T-cell (primary cell): ENCODE results near the gene SYNE2. TPM values are rescaled to one million over a fixed set of nuclear protein-coding genes. Genes with fewer than 3 reads are reported as not detected.

ENCODE experiments used
- ATAC-seq, 4 experiments: fragments of 200-7000 bp in 3 of 4; fragments of 150-1000 bp in 1 of 4; cut with Tn5 transposase; replicated peaks in 1 of 4; 1 replicate in 3 of 4; 2 replicates in 1 of 4; pipeline ENCODE4 v1.10.0; 2021; ENCODE audit warnings: moderate library complexity in 3 of 4, mild to moderate bottlenecking in 2 of 4, moderate number of reproducible peaks in 1 of 4
- CTCF ChIA-PET, 2 donors: fragments of 300-600 bp; sonication (Branson Sonifier 250); formaldehyde crosslinking; loops; one replicate each; lab custom pipeline; 2022; ENCODE audit warnings: antibody characterized with exemption in 2 of 2; lab: Charles Lee
- POLR2A ChIA-PET, 2 donors: fragments of 300-600 bp; sonication (Branson Sonifier 250); formaldehyde crosslinking; loops; one replicate each; lab custom pipeline; 2022; ENCODE audit warnings: antibody characterized with exemption in 2 of 2; lab: Charles Lee
- DNase-seq, 35 experiments: peaks; one replicate each; pipeline versions ENCODE4 v3.0.0 to v3.0.0-alpha.2; 2013 to 2023
- H3K27ac ChIP-seq: one replicate; pipeline ENCODE4 v1.5.1; 2013; ENCODE audit warnings: low read length
- H3K27me3 ChIP-seq, 2 experiments: replicated peaks in 1 of 2; 1 replicate in 1 of 2; 2 replicates in 1 of 2; pipeline versions ENCODE4 v1.6.1 to v1.7.0; 2013; ENCODE audit warnings: low read length in 1 of 2, mixed read lengths in 1 of 2; ENCODE audit not compliant: control insufficient read depth in 2 of 2, insufficient read depth in 2 of 2; ENCODE audit errors: extremely low read depth in 1 of 2
- H3K36me3 ChIP-seq, 2 donors: 1 replicate in 1 of 2; 2 replicates in 1 of 2; pipeline versions ENCODE4 v1.6.1 to v1.7.0; 2013; ENCODE audit warnings: low read length in 1 of 2; ENCODE audit not compliant: control insufficient read depth in 2 of 2, insufficient read depth in 1 of 2; ENCODE audit errors: extremely low read depth in 1 of 2
- H3K4me1 ChIP-seq, 2 experiments: 1 replicate in 1 of 2; 2 replicates in 1 of 2; pipeline versions ENCODE4 v1.6.1 to v1.7.0; 2013; ENCODE audit warnings: low read length in 2 of 2, mixed read lengths in 1 of 2; ENCODE audit not compliant: insufficient read depth in 2 of 2, control insufficient read depth in 1 of 2; ENCODE audit errors: extremely low read depth in 1 of 2
- H3K4me3 ChIP-seq, 2 donors: 1 replicate in 1 of 2; 2 replicates in 1 of 2; pipeline versions ENCODE4 v1.5.1 to v1.7.0; 2013; ENCODE audit warnings: mild to moderate bottlenecking in 2 of 2, low read length in 1 of 2, moderate library complexity in 1 of 2; ENCODE audit not compliant: control insufficient read depth in 1 of 2; ENCODE audit errors: extremely low read depth in 1 of 2
- H3K9me3 ChIP-seq: 2 replicates; pipeline ENCODE4 v1.7.0; 2013
- H3K27ac Mint-ChIP-seq, 2 donors: one replicate each; pipeline ENCODE4 v1.8.0; 2020 to 2021; ENCODE audit warnings: mild to moderate bottlenecking in 2 of 2, mixed read lengths in 2 of 2
- H3K27me3 Mint-ChIP-seq, 2 donors: one replicate each; pipeline ENCODE4 v1.8.0; 2021 to 2022; ENCODE audit warnings: mixed read lengths in 2 of 2
- H3K36me3 Mint-ChIP-seq: one replicate; pipeline ENCODE4 v1.8.0; 2021; ENCODE audit warnings: mixed read lengths
- H3K4me1 Mint-ChIP-seq, 3 donors: one replicate each; pipeline ENCODE4 v1.8.0; 2020 to 2022; ENCODE audit warnings: mixed read lengths in 3 of 3, mild to moderate bottlenecking in 1 of 3
- H3K4me3 Mint-ChIP-seq, 3 donors: one replicate each; pipeline ENCODE4 v1.8.0; 2020 to 2022; ENCODE audit warnings: mild to moderate bottlenecking in 3 of 3, mixed read lengths in 3 of 3, moderate library complexity in 3 of 3
- H3K9me3 Mint-ChIP-seq, 3 donors: one replicate each; pipeline ENCODE4 v1.8.0; 2020 to 2022; ENCODE audit warnings: mixed read lengths in 3 of 3
- WGBS: methylation state at CpG from one replicate; pipeline ENCODE4 v1.1.5; 2013; ENCODE audit warnings: missing lambda C conversion rate; ENCODE audit not compliant: insufficient coverage; 5-methylcytosine and 5-hydroxymethylcytosine counted together
- total RNA-seq, 35 experiments: library from RNA in 6 of 35; stranded (reverse) in 6 of 35; fragments of 120-200 nt in 1 of 35; gene quantifications; one replicate each; pipeline versions ENCODE4 v1.2.1 to v1.2.4 and lab custom pipeline; 2013 to 2026

The SYNE2 gene
- total RNA-seq, 5 donors from 2014 or later (not counting 1 experiment from before 2014, with no cell fraction given) = 150 to 321 (median 229) TPM

DNA sequence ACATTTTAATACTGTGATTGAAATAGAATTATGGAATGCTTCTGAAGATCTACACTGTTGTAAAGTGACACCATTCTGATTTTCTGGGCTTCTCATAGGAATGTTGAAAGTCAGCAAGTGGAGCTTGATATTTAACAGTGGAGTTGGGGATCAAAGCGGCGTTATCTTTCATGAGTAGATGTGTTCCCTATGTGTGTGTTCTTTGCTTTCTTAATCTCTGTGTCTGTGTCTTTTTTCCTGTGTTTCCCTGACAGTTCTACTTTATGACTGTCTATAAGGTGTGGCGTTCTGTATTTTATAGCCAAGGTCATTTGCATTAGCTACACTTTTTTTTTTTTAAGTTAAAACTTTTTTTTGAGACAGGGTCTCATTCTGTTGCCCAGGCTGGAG is 24.7 kb downstream of the SYNE2 start:
- Histone ChIP-seq H3K27me3 (no peaks in the 10 kb centered on the region), H3K4me3 (no peak overlapping the region), H3K9me3 (no peaks in the 10 kb centered on the region), H3K36me3 (peaks cover 0 to 9% of the 10 kb centered on the region in 2 donors), H3K27ac (no peak overlapping the region), H3K4me1 (peaks cover 2 to 6% of the 10 kb centered on the region in 2 experiments)
- CTCF ChIA-PET = interaction anchor here in 1 of 2 donors (0.8 kb wide), 1 partner anchor 23 kb away, joined by 4 read pairs; no protein-coding TSS in a partner anchor
- Mint-ChIP-seq H3K4me1 (peaks cover 35 to 74% (median 66%) of the 10 kb centered on the region in 3 donors), H3K27me3 (no peaks in the 10 kb centered on the region), H3K9me3 (no peaks in the 10 kb centered on the region), H3K4me3 (no peak overlapping the region), H3K27ac (peak overlapping the region in 1 of 2 donors; percentile 2), H3K36me3 (peaks cover 48% of the 10 kb centered on the region)
- 100% methylated on average over 2 of the region's 3 CpGs for WGBS
- no peak for DNase-seq
- ATAC-seq = no peak
- POLR2A ChIA-PET = interaction anchor here (0.6 kb wide), 2 partner anchors 12 to 66 kb away, joined by 3 to 5 read pairs; no protein-coding TSS in a partner anchor

DNA sequence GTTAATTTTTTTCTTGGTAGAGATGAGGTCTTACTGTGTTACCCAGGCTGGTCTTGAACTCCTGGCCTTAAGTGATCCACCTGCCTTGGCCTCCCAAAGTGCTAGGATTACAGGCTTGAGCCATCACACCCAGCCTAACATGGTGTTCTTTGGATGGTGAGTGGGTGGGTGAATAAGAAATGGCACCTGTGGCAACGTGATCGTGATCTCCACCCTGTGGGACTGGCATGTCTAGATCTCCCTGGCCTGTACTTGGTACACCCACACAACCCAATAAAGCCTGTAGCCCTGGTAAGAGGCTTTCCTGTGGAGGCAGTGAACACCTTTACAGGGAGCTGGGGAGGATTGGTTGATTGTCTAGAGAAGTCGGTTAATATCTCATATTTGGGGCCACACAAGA is 25.2 kb downstream of the SYNE2 start:
- Mint-ChIP-seq H3K27ac (peak overlapping the region in 1 of 2 donors; percentile 41), H3K36me3 (peaks cover 44% of the 10 kb centered on the region), H3K27me3 (no peaks in the 10 kb centered on the region), H3K4me3 (no peak overlapping the region), H3K9me3 (no peaks in the 10 kb centered on the region), H3K4me1 (peaks cover 30 to 72% (median 62%) of the 10 kb centered on the region in 3 donors)
- ATAC-seq (no peak), DNase-seq (no peak)
- no peaks in the 10 kb centered on the region for H3K9me3 ChIP-seq
- ChIA-PET CTCF (no interaction called here), POLR2A (interaction anchor here in 1 of 2 donors (0.6 kb wide), 2 partner anchors 11 to 14 kb away, joined by 3 to 5 read pairs; no protein-coding TSS in a partner anchor)
- H3K27ac ChIP-seq = no peak overlapping the region
- WGBS = no CpG with 5 or more reads among the region's 3 CpGs
- H3K27me3 ChIP-seq = no peaks in the 10 kb centered on the region
- no peak overlapping the region for H3K4me3 ChIP-seq
- peaks cover 0 to 9% of the 10 kb centered on the region in 2 donors for H3K36me3 ChIP-seq
- peaks cover 2 to 6% of the 10 kb centered on the region in 2 experiments for H3K4me1 ChIP-seq

DNA sequence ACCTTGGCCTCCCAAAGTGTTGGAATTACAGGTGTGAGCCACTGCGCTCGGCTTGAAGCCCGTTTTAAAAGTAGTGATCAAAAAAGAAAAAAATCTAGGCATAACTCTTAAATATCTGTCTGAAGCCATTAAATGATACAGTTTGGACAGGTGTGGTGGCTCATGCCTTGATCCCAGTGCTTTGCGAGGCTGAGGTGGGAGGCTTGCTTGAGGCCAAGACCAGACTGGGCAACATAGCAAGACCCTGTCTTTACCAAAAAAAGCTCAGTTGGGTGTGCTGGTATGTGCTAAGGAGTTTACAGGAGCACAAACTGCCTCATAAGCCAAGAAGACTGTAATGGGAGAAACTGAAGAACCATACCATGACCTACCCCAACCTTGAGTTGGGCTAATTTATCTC is 26.0 kb downstream of the SYNE2 start:
- Histone ChIP-seq H3K36me3 (peaks cover 0 to 9% of the 10 kb centered on the region in 2 donors), H3K27ac (no peak overlapping the region), H3K4me3 (no peak overlapping the region), H3K9me3 (no peaks in the 10 kb centered on the region), H3K4me1 (peaks cover 2 to 6% of the 10 kb centered on the region in 2 experiments), H3K27me3 (no peaks in the 10 kb centered on the region)
- Mint-ChIP-seq H3K9me3 (no peaks in the 10 kb centered on the region), H3K27ac (peak overlapping the region in 1 of 2 donors; percentile 69), H3K4me3 (no peak overlapping the region), H3K27me3 (no peaks in the 10 kb centered on the region), H3K36me3 (peaks cover 44% of the 10 kb centered on the region), H3K4me1 (peaks cover 30 to 71% (median 59%) of the 10 kb centered on the region in 3 donors)
- CTCF ChIA-PET = no interaction called here
- DNase-seq (no peak), ATAC-seq (no peak)
- POLR2A ChIA-PET = interaction anchor here in 1 of 2 donors (0.6 kb wide), 1 partner anchor 15 kb away, joined by 3 read pairs; no protein-coding TSS in a partner anchor
- WGBS = no CpG with 5 or more reads among the region's 4 CpGs

DNA sequence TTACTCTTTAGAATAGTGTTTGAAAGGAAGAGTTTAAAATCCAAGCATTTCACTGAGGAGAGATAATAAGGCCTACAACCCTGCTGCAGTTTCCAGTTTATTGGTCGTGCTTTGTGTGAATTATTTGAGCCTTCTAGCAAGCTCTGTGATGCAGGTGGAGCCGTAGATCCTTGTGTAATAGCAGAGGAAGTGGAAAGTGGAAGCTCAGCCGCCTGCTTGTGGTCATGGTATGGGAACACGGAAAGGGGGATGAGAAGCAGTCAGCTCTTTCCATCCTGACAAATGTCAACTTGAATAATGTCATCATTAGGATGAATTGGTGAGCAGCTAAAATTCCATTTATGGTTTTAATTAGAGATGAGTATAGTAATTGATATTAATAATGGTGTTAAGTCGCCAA is 29.1 kb downstream of the SYNE2 start:
- H3K4me1 Mint-ChIP-seq = peaks cover 26 to 67% (median 51%) of the 10 kb centered on the region in 3 donors
- CTCF ChIA-PET = no interaction called here
- ATAC-seq = no peak

DNA sequence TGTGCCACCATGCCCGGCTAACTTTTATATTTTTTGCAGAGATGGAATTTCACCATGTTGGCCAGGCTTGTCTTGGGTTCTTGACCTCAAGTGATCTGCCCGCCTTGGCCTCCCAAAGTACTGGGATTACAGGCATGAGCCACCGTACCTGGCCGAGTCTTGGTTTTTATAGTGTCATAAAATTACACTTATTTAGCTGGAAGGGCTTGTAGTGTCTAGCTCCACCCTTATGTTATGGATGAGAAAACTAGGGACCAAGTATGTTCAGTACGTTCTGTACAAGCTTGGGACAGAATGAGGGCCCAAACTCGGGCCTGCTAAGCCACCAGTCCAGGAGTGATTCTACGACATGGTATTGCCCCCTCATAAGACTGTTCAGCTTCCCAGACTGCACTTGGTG is 35.1 kb downstream of the SYNE2 start:
- H3K4me3 ChIP-seq = no peak overlapping the region
- H3K27me3 Mint-ChIP-seq = no peaks in the 10 kb centered on the region
- H3K27ac ChIP-seq = no peak overlapping the region
- H3K4me3 Mint-ChIP-seq = no peak overlapping the region
- ATAC-seq = no peak
- no peak for DNase-seq
- H3K4me1 Mint-ChIP-seq = peaks cover 30 to 61% (median 52%) of the 10 kb centered on the region in 3 donors
- H3K9me3 ChIP-seq = no peaks in the 10 kb centered on the region
- 98% methylated on average over 5 of the region's 7 CpGs for WGBS
- H3K27me3 ChIP-seq = no peaks in the 10 kb centered on the region
- no peaks in the 10 kb centered on the region for H3K36me3 ChIP-seq
- ChIA-PET POLR2A (interaction anchor here in 1 of 2 donors (0.7 kb wide), 1 partner anchor 21 kb away, joined by 4 read pairs; no protein-coding TSS in a partner anchor), CTCF (interaction anchor here in 1 of 2 donors (0.6 kb wide), 1 partner anchor 750 kb away, joined by 3 read pairs; no protein-coding TSS in a partner anchor)
- peaks cover 0 to 4% of the 10 kb centered on the region in 2 experiments for H3K4me1 ChIP-seq
- no peak overlapping the region for H3K27ac Mint-ChIP-seq
- peaks cover 19% of the 10 kb centered on the region for H3K36me3 Mint-ChIP-seq
- no peaks in the 10 kb centered on the region for H3K9me3 Mint-ChIP-seq

More for the DNA sequence above, 29.1 kb downstream of the SYNE2 start:
- H3K36me3 ChIP-seq = peaks cover 0 to 6% of the 10 kb centered on the region in 2 donors
- no peak overlapping the region for H3K27ac ChIP-seq
- H3K4me3 ChIP-seq = no peak overlapping the region
- no peaks in the 10 kb centered on the region for H3K9me3 ChIP-seq
- POLR2A ChIA-PET = interaction anchor here in 1 of 2 donors (0.7 kb wide), 1 partner anchor 35 kb away, joined by 3 read pairs; no protein-coding TSS in a partner anchor
- Mint-ChIP-seq H3K27ac (no peak overlapping the region), H3K9me3 (no peaks in the 10 kb centered on the region), H3K36me3 (peaks cover 36% of the 10 kb centered on the region), H3K4me3 (no peak overlapping the region), H3K27me3 (no peaks in the 10 kb centered on the region)
- DNase-seq = no peak
- H3K4me1 ChIP-seq = peaks cover 0 to 7% of the 10 kb centered on the region in 2 experiments
- 65% methylated on average over 4 of the region's 5 CpGs for WGBS
- H3K27me3 ChIP-seq = no peaks in the 10 kb centered on the region

DNA sequence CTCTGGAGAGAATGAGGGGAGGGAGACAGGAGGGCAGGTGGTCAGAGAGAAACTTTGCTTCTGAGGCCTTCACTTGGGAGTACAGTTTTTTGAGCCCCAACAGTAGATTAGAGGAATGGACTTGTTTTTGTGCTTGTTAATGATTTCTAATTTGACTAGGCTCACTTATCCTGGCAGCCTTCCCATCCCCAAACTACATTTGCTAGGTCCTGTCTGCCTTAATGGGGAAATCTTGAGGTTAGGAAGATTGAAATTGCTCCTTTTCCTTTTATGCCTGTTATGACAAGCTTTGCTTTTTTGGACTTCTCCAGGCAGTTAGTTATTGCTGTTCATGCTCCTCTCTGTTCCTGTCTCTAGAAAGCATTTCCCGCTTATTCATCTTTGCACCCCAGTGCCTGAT is 37.7 kb downstream of the SYNE2 start:
- peaks cover 16 to 51% (median 47%) of the 10 kb centered on the region in 3 donors for H3K4me1 Mint-ChIP-seq
- ChIA-PET POLR2A (interaction anchor here in 1 of 2 donors (0.6 kb wide), 1 partner anchor 13 kb away, joined by 3 read pairs; no protein-coding TSS in a partner anchor), CTCF (interaction anchor here in 1 of 2 donors (0.7 kb wide), 1 partner anchor 121 kb away, joined by 3 read pairs; no protein-coding TSS in a partner anchor)
- DNase-seq (no peak), ATAC-seq (no peak)
- 83% methylated on average over 1 of the region's 1 CpG for WGBS
- H3K27me3 ChIP-seq = no peaks in the 10 kb centered on the region
- no peaks in the 10 kb centered on the region for H3K36me3 ChIP-seq
- peak overlapping the region; percentile 49 to 61 for H3K27ac Mint-ChIP-seq
- H3K27me3 Mint-ChIP-seq = no peaks in the 10 kb centered on the region
- H3K36me3 Mint-ChIP-seq = peaks cover 8% of the 10 kb centered on the region
- no peaks in the 10 kb centered on the region for H3K9me3 ChIP-seq
- no peak overlapping the region for H3K27ac ChIP-seq
- peaks cover 0 to 7% of the 10 kb centered on the region in 2 experiments for H3K4me1 ChIP-seq
- no peak overlapping the region for H3K4me3 Mint-ChIP-seq
- no peaks in the 10 kb centered on the region for H3K9me3 Mint-ChIP-seq
- H3K4me3 ChIP-seq = no peak overlapping the region
